ENCODE measurements around the gene POLR1E. TPM values are rescaled to one million over a fixed set of nuclear protein-coding genes. Genes with fewer than 3 reads are reported as not detected.

The POLR1E gene
- total RNA-seq, 1 experiment from 2014 or later: 60.9 TPM

DNA sequence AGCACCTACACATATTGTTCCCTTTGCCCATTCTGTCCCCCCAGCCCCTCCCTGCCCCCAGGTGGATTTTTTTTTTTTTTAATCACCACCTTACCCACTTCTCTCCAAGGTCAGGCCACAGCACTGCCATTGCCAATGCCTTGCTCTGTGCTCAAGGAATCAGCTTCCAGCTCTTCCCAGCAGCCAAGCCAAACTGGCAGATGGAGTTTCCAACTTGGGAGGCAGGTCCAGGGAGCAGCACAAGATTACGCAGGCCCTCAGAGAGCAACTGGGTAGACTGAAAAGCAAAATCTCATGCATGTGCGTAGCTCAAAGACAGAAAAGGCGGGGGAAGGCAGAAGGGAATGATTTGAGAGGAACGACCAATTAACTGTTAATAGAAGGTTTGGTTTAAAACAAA lies 48.1 kb upstream of the POLR1E start (continued):
- TF ChIP-seq, protein P1, sequence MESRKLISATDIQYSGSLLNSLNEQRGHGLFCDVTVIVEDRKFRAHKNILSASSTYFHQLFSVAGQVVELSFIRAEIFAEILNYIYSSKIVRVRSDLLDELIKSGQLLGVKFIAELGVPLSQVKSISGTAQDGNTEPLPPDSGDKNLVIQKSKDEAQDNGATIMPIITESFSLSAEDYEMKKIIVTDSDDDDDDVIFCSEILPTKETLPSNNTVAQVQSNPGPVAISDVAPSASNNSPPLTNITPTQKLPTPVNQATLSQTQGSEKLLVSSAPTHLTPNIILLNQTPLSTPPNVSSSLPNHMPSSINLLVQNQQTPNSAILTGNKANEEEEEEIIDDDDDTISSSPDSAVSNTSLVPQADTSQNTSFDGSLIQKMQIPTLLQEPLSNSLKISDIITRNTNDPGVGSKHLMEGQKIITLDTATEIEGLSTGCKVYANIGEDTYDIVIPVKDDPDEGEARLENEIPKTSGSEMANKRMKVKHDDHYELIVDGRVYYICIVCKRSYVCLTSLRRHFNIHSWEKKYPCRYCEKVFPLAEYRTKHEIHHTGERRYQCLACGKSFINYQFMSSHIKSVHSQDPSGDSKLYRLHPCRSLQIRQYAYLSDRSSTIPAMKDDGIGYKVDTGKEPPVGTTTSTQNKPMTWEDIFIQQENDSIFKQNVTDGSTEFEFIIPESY (IDR thresholded peaks at IDR 0.05; ENCODE audit: extremely low read depth, insufficient replicate concordance, low read length): no peak
- TF ChIP-seq POLR2A (IDR thresholded peaks at IDR 0.05; ENCODE audit: borderline replicate concordance, extremely low read depth, insufficient read depth, insufficient read length): no peak
- TF ChIP-seq ZFX (IDR thresholded peaks at IDR 0.05): no peak
- no peak for TF ChIP-seq SP1 (IDR thresholded peaks at IDR 0.05; ENCODE audit: low read depth)
- no peak for TF ChIP-seq JUND (IDR thresholded peaks at IDR 0.05)

DNA sequence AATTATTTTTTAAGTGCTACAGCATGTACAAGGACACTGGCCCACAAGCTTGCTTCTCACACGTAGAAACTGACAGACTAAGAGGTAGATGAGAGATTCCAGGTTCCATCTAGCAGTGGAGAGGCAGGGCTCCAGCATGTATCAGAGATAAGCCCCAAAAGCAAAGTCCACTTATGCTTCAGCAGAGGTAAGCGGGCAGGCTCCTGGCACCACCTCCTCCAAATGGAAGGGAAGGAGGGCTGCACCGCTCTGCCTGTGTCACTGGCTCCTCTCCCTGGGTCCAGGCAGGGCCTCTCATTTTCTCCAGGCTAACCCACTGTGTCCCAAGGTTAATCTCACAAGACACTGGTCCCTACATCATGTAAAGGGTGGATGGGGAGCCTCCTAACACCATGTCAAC lies 47.4 kb upstream of the POLR1E start:
- H3K27me3 ChIP-seq (ENCODE audit: insufficient read depth, low read length): no peaks in the 10 kb centered on the region
- DNase-seq (ENCODE audit: low read depth, low spot score) (no peak), ATAC-seq (no peak)
- H3K9ac ChIP-seq (ENCODE audit: low read length): no peak overlapping the region
- H4K20me1 ChIP-seq (ENCODE audit: insufficient read depth): peaks cover 21% of the 10 kb centered on the region; the same call in 1 of the 2 replicates
- no peak overlapping the region for H3K4me2 ChIP-seq (ENCODE audit: low read length)
- no peak overlapping the region for H2AFZ ChIP-seq (ENCODE audit: low read depth, low read length, poor library complexity, severe bottlenecking)
- H3K9me3 ChIP-seq (ENCODE audit: control insufficient read depth in 1 of 2, insufficient read depth in 1 of 2, low read depth in 1 of 2, low read length in 2 of 2): no peaks in the 10 kb centered on the region
- ChIA-PET POLR2A (interaction anchor here (1.1 kb wide), 1 partner anchor 27 kb away, joined by 3 read pairs; the partner anchor contains the start of gene ZBTB5), CTCF (no interaction called here), RAD21 (ENCODE audit: low non-redundant PET in 1 of 2, low total read pairs in 2 of 2, uncharacterized antibody in 2 of 2, unreplicated experiment in 2 of 2) (no interaction called here)
- H3K79me2 ChIP-seq (ENCODE audit: insufficient read depth, low read length): peaks cover 92% of the 10 kb centered on the region
- peaks cover 42 to 85% of the 10 kb centered on the region in 2 experiments for H3K36me3 ChIP-seq (ENCODE audit: control insufficient read depth in 1 of 2, insufficient read depth in 2 of 2, low read length in 2 of 2)
- H3K4me1 ChIP-seq (ENCODE audit: control insufficient read depth in 1 of 2, insufficient read depth in 2 of 2, low read length in 2 of 2): peaks cover 0 to 2% of the 10 kb centered on the region in 2 experiments; a peak in 1 of 4 replicates
- no peaks in the 10 kb centered on the region for H3K9me2 ChIP-seq (ENCODE audit: insufficient read depth)
- TF ChIP-seq SRF (IDR thresholded peaks at IDR 0.05; ENCODE audit: low read depth): no peak
- no peak for TF ChIP-seq EZH2 (IDR thresholded peaks at IDR 0.05)
- TF ChIP-seq RAD21 (IDR thresholded peaks at IDR 0.05; ENCODE audit: low read depth): no peak
- TF ChIP-seq JUND (IDR thresholded peaks at IDR 0.05): no peak
- no peak for TF ChIP-seq FOSL1 (IDR thresholded peaks at IDR 0.05; ENCODE audit: low read depth)
- no peak for TF ChIP-seq ZNF274 (IDR thresholded peaks at IDR 0.05; ENCODE audit: low read depth, low read length)
- TF ChIP-seq EGR1 (IDR thresholded peaks at IDR 0.05; ENCODE audit: low read depth): no peak
- TF ChIP-seq CBX3 (IDR thresholded peaks at IDR 0.05; ENCODE audit: low read depth): no peak
- TF ChIP-seq ELF1 (IDR thresholded peaks at IDR 0.05; ENCODE audit: borderline replicate concordance, low read depth): no peak
- H3K4me3 ChIP-seq (replicated peaks in 1 of 2; ENCODE audit: low read depth in 1 of 2, low read length in 2 of 2): no peak overlapping the region
- H3K27ac ChIP-seq (ENCODE audit: low read depth, low read length): no peak overlapping the region
- no TSS peak for BruUV-seq (replicated peaks)
- intact Hi-C loops (cut with micrococcal nuclease): no loop called here
